Heart right ventricle (tissue), 16 donors: ENCODE results near the gene ATG12. TPM values are rescaled to one million over a fixed set of nuclear protein-coding genes. Genes with fewer than 3 reads are reported as not detected.

Experiments used
- ATAC-seq, 8 donors: fragments of 200-7000 bp; cut with Tn5 transposase; one replicate each; pipeline ENCODE4 v1.9.1; 2020; ENCODE audit warnings: mild to moderate bottlenecking in 8 of 8, moderate library complexity in 8 of 8, moderate number of reproducible peaks in 1 of 8
- DNase-seq, 2 donors: peaks; one replicate each; pipeline ENCODE4 v3.0.0-alpha.2; 2020
- H3K27ac ChIP-seq, 10 donors: fragments of 200-600 bp; sonication (generic) in 2 of 10; one replicate each; pipeline versions ENCODE4 v1.5.0 to v1.8.0; 2020 to 2022; ENCODE audit warnings: mild to moderate bottlenecking in 3 of 10
- H3K27me3 ChIP-seq, 7 donors: fragments of 200-600 bp; one replicate each; pipeline ENCODE4 v1.8.0; 2021 to 2022; ENCODE audit warnings: mild to moderate bottlenecking in 2 of 7
- H3K36me3 ChIP-seq, 9 donors: fragments of 200-600 bp; sonication (generic) in 1 of 9; one replicate each; pipeline versions ENCODE4 v1.5.0 to v1.8.0; 2020 to 2022; ENCODE audit warnings: mild to moderate bottlenecking in 2 of 9
- H3K4me1 ChIP-seq, 9 donors: fragments of 200-600 bp; sonication (generic) in 1 of 9; one replicate each; pipeline versions ENCODE4 v1.5.0 to v1.8.0; 2020 to 2022; ENCODE audit warnings: mild to moderate bottlenecking in 4 of 9
- H3K4me3 ChIP-seq, 10 donors: fragments of 200-600 bp; sonication (generic) in 2 of 10; one replicate each; pipeline versions ENCODE4 v1.5.0 to v1.8.0; 2020 to 2022; ENCODE audit warnings: mild to moderate bottlenecking in 7 of 10, moderate library complexity in 2 of 10
- H3K9me3 ChIP-seq, 11 donors: fragments of 200-600 bp in 10 of 11; sonication (generic) in 2 of 11; one replicate each; pipeline versions ENCODE4 v1.5.0 to v1.8.0; 2013 to 2022; ENCODE audit warnings: mild to moderate bottlenecking in 2 of 11, control low read depth in 1 of 11, moderate library complexity in 1 of 11
- CTCF ChIP-seq, 9 donors: fragments of 200-600 bp; sonication (generic) in 2 of 9; IDR thresholded peaks; one replicate each; pipeline versions ENCODE4 v1.5.0 to v1.8.0; 2021 to 2022; ENCODE audit warnings: antibody characterized with exemption in 9 of 9, mild to moderate bottlenecking in 5 of 9, moderate library complexity in 1 of 9
- WGBS, 2 donors: extraction: QIAGEN DNeasy Blood & Tissue Kit; methylation state at CpG; one replicate each; pipeline ENCODE4 v1.1.7; 2013; ENCODE audit warnings: inconsistent platforms in 1 of 2; 5-methylcytosine and 5-hydroxymethylcytosine counted together
- intact Hi-C, 10 donors: fragments of 100-400 bp; cut with DNase I; formaldehyde crosslinking; loops; one replicate each; pipeline versions ENCODE4 v1.11.1 to v1.14.2; 2022
- polyA plus RNA-seq, 2 donors: library from polyadenylated mRNA; stranded (reverse); fragments of 200-250 nt; gene quantifications; one replicate each; pipeline ENCODE4 v1.2.3, GENCODE V29; 2013
- total RNA-seq, 10 donors: library from RNA; stranded (reverse); fragmentation: NEBNext Ultra II Directional in 3 of 10; extraction: Animal tissue kit (Norgen Biotek cat#: 25700) in 3 of 10; gene quantifications; one replicate each; pipeline versions ENCODE4 v1.2.1 to v1.2.4, GENCODE V29; 2021 to 2023
- donor health status: Arrhythmogenic right ventricular cardiomyopathy.
- donor health status: ischemic (EF 13 %, LVEDD 7.1; RV severe dilation, severe dysfunction).
- donor health status: healthy with polysubstance abuse.
- donor health status: DM: no; HTN: yes; CAD: no.
- donor health status: DM: no; HTN: no; CAD: no.
- donor health status: ischemic (EF 25% LVEDD 6.9; RV normal size, moderate dysfunction).
- donor health status: ischemic (EF 25% LVEDD 5.7; RV mildly dilated, moderate dysfunction).
- donor health status: healthy.
- donor health status: DM: yes; HTN: yes; CAD: no.
- donor health status: Ischemic cardiomyopathy.
- donor health status: ischemic (EF 35%, LVEDD 5.7; RV mildly dilated, moderate dysfunction).
- donor health status: nonischemic (EF 11% LVEDD 7.7; RV severe dilation, severe dysfunction).
- donor health status: DM: yes; HTN: yes; CAD: no.
- donor health status: PGD.
- donor health status: ischemic (EF 29% LVEDD 5.4; RV normal size, mild dysfunction).
- donor health status: nonischemic (EF 23%, LVEDD 6.1; RV moderate dilation, normal function).

Gene ATG12
- total and polyA plus RNA-seq, 12 donors, result 18.0 to 29.8 (median 25.0) TPM

GRCh38 chr5:115796656-115797055 is 44.7 kb downstream of the ATG12 start:
- intact Hi-C loops, result no loop called here
- no peak for DNase-seq
- peaks cover 0 to 6% (median 0%) of the 10 kb centered on the region in 7 donors for H3K27me3 ChIP-seq
- no peak overlapping the region for H3K27ac ChIP-seq
- no peaks in the 10 kb centered on the region for H3K4me1 ChIP-seq
- H3K36me3 ChIP-seq, result no peaks in the 10 kb centered on the region
- TF ChIP-seq CTCF (IDR thresholded peaks at IDR 0.05), result no peak
- H3K9me3 ChIP-seq, result no peaks in the 10 kb centered on the region
- H3K4me3 ChIP-seq, result no peak overlapping the region
- ATAC-seq, result no peak
- WGBS, 2 donors, result 95% methylated on average over 3 of the region's 3 CpGs

- intact Hi-C loops, result no loop called here
Observed at GRCh38 chr5:115795700-115796099, 45.7 kb downstream of the ATG12 start.

GRCh38 chr5:115788440-115788839 is 52.9 kb downstream of the ATG12 start:
- no peak for TF ChIP-seq CTCF (IDR thresholded peaks at IDR 0.05)
- H3K4me3 ChIP-seq, result no peak overlapping the region
- H3K4me1 ChIP-seq, result no peaks in the 10 kb centered on the region
- no peak overlapping the region for H3K27ac ChIP-seq
- no peaks in the 10 kb centered on the region for H3K9me3 ChIP-seq
- intact Hi-C loops, result no loop called here
- 88 to 99% methylated on average over 1 of the region's 1 CpG for WGBS, 2 donors
- H3K36me3 ChIP-seq, result no peaks in the 10 kb centered on the region
- peaks cover 0 to 25% (median 10%) of the 10 kb centered on the region in 7 donors for H3K27me3 ChIP-seq
- no peak for DNase-seq
- ATAC-seq, result no peak

More at GRCh38 chr5:115795700-115796099, 45.7 kb downstream of the ATG12 start:
- Histone ChIP-seq H3K4me3 (no peak overlapping the region), H3K9me3 (no peaks in the 10 kb centered on the region), H3K27ac (no peak overlapping the region), H3K27me3 (peaks cover 0 to 11% (median 0%) of the 10 kb centered on the region in 7 donors), H3K36me3 (no peaks in the 10 kb centered on the region), H3K4me1 (no peaks in the 10 kb centered on the region)
- DNase-seq (no peak), ATAC-seq (no peak)
- TF ChIP-seq CTCF (IDR thresholded peaks at IDR 0.05), result no peak
- whole genome bisulfite sequencing, 2 donors, result 90 to 93% methylated on average over 1 of the region's 1 CpG

- no peak for TF ChIP-seq CTCF (IDR thresholded peaks at IDR 0.05)
- 23 to 45% methylated on average over 1 of the region's 1 CpG for WGBS, 2 donors
- H3K36me3 ChIP-seq, result no peaks in the 10 kb centered on the region
- DNase-seq, result no peak
- intact Hi-C loops, result no loop called here
- no peaks in the 10 kb centered on the region for H3K4me1 ChIP-seq
- ATAC-seq, result no peak
- H3K4me3 ChIP-seq, result no peak overlapping the region
- no peaks in the 10 kb centered on the region for H3K9me3 ChIP-seq
- peaks cover 0 to 25% (median 10%) of the 10 kb centered on the region in 7 donors for H3K27me3 ChIP-seq
- no peak overlapping the region for H3K27ac ChIP-seq
Observed at GRCh38 chr5:115787426-115787825, 53.9 kb downstream of the ATG12 start.
